ENCODE data around the gene ABLIM2.

Gene ABLIM2

DNA sequence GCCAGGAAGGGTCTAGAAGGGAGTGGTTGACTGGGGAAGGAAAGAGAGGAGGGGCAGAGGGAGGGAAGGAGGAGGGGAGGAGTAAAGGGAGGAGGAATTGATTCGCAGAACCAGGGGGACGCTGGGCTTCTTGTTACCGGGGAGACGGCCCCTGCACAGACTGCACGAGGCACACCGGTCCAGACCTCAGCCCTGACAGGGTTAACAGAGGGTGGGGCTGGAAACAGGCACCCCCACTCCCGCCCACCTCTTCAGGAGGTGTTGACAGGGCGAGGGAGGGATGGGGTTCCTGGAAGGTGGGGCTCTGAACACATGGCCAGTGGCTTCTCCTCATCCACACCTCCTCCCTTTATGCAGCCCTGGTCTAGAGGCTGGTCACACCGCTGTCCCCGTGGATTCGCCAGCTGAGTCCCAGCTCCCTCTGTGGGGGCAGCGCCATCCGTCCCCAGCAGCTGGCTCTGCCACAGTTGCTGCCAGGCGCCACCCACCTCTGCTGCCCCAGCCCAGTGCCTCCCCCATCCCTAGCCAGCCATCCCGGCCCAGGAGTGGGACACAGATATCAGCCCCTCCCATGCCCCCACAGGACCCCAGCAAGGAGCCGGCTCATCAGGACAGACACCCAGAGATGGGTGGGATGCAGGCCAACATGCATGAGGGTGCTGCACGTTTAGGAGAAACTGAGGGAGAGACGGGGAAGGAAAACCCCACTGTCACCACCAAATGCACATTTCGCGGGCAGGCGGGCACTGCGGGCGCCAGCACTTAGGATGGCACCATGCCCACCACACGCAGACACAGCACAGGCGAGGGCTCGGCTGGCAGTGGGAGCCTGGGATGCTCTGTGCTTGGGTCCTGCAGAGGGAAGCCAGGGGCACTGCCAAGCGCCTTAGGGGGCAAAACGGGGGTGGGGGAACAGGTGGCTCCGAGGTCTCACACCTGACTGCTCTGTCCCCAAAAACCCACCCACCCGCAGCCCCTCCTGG lies 87.6 kb downstream of the ABLIM2 start:
- DNase-seq (ENCODE audit: low spot score): no peak

DNA sequence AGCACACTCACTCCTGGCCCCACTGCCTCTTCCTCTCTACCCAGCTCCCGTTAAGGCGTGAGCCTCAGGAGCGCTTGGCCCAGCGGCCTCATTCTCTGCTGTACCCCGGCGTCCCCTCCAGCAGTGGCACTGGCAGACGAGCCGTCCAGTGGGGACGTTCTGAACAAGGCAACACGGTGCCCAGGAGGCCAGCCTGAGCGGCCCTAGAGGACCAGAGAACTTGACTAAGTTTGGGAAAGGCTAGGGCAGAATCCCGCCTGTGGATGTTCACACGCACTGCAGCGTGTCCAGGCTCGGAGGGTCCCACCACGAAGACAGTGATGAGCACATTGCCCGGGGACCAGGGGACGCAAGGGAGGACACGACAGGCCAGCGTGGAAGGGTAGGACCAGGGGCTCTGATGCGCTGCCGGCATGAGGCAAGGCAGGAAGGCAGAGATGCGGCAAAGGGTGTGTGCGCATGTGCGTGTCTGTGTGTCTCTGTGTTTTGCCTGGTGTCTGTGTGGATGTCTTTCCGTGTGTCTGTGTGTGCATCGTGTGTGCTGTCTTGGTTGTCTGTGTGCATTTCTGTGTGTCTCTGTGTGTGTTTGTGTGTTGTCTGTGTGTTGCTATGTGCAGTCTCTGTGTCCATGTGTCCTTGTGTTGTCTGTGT lies 89.4 kb downstream of the ABLIM2 start:
- no peak for DNase-seq (ENCODE audit: low spot score)

DNA sequence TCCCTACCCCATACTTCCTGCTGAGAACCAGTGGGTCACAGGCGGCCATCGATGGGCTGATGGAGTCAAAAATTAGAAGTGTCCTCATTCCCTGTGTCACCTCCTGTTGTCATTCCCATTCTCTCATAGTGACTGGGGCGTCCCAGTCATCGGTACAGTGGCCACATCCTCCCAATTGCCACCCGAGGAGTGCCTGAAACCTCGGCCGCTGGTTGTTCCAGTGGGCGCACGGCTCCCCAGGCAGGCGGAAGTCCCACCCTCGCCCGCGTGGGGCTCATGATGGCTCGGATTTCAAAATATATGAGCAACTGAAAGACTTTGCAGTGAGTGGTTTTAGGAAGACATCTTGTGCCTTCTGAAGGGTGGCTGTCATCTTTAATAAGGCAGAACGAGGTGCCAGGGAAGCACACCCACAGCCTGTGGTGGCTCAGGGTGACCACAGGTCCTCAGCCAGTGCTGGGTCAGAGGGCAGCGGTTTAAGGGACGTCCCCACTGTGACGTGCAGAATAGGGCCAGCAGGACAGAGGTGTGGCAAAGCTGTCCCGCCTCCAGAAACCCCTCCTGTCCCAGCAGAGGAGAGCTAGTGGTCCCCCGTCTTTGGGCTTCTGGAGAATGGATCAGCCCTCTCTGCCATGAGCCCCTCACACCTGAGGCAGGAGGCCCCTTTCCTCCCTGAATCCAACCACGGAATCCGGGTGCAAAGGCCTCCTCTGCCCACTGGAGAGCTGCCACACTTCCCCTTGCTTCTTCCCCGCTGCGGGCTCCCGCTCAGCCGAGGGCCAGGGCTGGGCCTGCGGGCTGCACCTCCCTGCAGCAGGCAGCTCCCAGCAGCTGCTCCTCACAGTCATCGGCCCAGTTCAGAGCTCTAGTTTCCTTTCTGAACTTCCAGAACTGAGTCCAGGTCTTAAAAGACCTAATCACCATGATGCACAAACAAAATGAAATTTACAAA lies 90.4 kb downstream of the ABLIM2 start:
- DNase-seq (ENCODE audit: low spot score): no peak

DNA sequence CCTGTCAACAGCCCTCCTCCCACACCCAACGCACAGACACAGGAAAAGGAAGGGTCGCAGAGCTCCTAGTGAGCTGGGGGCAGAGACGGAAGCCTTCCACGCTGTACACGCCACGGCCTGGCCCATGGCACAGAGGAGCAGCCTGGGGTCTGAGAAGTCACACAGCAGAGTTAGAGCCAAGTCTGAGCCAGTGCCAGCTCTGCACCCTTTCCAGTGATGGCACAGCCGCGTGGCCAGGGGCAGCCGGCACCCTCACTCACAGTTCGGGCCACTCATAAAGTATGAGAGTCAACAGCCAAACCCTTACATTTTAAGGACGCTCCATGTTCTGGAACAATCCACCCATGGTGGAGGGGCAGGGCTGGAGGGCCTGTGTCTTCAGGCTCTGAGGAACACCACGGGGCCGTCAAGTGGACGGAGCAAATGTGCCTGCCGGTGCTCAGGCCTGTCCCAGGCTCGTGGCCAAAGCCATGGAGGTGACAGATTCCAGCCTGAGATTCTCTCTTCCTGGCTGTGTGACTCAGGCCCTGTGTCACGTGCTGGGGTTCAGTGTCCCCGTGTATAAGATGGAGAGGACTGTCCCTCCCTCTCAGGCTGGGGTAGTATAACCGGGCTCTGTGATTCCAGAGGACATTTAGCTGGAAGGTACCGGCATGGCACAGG lies 91.2 kb downstream of the ABLIM2 start:
- DNase-seq (ENCODE audit: low spot score): no peak

DNA sequence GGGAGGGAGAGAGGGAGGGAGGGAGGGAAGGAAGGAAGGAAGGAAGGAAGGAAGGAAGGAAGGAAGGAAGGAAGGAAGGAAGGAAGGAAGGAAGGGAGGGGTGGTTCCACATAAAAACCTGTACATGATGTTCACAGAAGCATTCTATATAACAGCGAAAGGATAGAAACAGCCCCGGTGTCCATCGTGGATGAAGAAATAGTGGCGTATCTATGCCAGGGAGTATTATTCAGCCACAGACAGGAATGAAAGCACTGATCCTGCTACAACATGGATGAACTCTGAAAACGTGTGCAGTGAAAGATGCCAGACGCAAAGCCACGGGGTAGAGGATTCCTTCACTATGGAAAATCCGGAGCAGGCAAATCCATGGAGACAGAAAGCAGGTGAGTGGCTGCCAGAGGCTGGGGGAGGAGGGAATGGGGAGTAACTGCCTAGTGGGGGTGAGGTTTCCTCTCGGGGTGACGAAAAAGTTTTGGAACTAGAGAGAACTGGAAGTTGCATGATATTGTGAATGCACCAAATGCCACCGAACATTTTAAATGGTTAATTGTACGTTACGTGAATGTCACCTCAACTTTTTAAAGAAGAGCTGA lies 92.2 kb downstream of the ABLIM2 start:
- DNase-seq (ENCODE audit: low spot score): no peak

DNA sequence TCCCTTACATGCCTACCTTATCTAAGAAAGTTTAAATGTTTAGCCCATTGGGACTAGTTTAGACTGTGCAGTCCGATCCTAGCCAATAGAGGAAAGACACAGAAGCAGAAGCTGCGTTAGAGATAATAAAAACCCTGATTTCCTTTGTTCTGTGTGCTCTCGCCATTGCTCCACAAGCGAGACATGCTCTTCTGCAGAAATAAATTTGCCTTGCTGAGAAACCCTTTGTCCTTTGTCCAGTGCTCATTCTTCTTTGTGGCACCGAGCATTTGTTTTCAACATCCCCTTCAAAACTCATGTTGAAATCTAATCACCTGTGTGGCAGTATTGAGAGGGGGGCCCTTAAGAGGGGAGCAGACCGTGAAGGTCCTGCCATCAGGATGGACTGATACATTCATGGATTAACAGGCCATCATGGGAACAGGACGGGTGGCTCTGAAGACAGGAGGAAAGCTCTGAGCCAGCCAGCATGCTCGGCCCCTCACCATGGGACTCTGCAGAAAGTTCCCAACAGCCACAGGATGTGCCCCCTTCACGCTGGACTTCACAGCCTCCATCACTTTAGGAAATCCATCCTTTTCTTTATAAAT lies 94.5 kb downstream of the ABLIM2 start:
- DNase-seq (ENCODE audit: low spot score): no peak

DNA sequence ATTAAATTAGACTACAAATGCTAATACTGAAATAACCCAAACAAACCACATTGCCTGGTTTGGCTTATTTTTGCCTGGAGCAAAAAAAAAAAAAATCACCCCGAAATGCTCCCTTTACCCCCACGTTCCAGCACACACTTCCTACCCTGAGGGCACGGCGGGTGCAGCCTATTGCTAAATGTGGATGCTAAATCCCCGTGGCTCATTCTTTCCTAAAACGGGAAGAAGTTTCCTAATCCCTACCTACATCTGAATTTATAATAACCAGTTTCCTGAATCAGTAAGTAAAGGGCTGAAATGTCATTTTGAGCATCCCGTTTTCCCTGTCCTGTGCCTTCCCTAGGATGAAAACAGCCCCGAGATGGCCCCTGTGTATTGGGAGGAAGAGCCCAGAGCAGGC lies 97.0 kb downstream of the ABLIM2 start:
- no peak for DNase-seq (ENCODE audit: low spot score)

DNA sequence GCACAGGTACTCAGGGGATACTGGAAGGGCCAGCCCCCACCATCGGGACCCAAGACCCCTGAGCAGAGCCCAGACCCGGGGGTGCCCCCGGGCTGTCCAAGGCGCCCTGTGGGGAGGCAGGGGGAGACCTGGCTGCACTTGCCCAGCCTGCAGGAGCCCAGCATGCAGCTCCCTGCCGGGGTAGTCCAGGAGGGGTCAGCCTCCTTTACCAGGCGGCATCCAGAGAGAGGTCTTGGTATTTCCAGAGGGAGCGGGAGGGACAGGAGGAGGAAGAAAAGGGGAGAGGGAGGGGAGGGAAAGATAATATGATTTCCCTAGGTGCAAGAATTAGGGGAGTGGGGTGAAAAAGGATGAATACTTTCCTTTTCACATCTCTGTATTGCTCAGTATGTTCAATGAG lies 97.5 kb downstream of the ABLIM2 start:
- DNase-seq (ENCODE audit: low spot score): no peak

DNA sequence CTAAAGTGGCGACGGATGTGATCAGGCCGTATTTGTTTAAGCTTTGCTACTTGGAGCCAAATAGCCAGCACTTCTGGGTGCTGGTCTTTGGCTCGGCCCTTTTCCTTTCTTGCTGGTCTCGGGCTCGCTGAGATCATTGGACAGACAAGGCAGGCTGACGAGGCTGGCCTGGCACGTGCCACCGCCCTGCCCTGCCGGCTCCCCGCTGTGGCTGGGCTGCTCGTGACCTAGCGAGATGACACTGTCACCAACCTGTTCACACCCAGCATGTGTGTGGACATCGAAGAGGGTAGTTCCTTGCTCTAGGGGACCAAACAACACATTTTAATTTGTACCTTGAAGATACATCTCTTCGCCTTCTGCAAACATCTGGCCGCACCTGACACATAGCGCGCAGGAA lies 98.0 kb downstream of the ABLIM2 start:
- DNase-seq (ENCODE audit: low spot score): no peak

DNA sequence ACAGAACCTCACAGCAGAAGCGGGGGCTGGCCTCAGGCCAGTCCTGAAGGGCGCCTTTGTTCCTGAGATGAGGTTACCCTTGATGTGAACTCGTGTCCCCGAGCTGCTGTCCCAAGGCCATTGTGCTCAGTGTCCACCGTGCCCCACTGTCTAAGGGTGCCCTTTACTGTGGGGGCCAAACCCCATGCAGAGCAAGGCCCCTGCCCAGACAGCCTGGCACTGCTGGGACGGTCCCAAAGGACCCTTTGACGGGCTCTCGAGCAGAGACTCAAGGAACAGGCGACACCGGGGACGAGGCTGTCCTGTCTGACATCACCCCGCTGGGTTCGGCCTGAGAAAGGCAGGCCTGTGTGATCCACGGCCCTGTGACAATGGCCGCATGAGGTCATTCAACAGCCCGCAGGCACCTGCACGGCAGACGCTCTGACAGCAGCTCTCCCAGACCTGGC lies 100.6 kb downstream of the ABLIM2 start:
- DNase-seq (ENCODE audit: low spot score): no peak

DNA sequence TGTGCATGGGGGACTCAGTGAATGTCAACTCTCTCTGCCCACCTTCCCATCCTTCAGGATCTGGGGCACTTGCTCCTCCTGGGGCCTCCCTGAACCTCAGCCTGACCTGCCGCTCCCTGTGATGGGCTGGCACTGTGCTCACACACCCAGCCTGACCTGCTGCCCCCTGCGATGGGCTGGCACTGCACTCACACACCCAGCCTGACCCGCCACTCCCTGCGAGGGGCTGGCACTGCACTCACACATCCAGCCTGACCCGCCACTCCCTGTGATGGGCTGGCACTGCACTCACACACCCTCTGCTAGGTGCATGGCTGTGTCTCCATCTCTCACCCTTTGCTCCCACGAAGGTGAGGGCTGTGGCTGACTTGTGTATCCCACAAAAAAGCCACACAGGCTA lies 103.4 kb downstream of the ABLIM2 start:
- DNase-seq (ENCODE audit: low spot score): no peak

DNA sequence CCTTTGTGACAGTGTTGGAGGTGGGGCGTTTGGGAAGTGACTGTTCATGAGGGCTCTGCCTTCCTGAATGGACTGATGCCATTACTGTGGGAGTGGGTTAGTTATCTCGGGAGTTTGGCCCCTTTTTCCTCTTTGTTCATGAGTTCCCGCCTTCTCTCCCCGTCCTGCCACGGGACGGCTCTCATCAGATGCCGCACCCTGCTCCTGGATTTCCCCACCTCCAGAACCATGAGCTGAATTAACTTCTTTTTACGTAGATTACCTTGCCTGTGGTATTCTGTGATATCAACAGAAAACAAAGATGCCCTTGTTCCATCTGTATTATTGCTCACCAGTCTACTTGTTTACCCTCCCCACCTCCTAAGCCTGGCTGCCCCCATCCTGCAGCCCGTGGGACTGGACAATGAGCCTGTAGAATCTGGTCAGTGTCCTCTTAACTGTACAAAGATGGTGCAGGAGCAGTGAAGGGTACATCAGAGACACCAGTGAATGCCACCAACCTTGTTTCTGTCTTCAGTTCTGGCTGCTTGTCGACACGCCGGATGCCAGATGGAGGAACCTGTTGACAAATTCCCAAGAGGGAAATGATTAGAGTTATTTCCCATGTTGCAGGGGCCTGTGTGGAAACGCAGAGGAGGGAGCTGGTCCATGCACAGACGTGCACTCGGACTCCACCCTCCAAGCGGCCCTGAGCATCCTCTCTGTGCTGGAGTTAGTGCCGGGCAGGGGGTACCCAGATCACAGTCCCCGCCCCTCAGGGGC lies 104.7 kb downstream of the ABLIM2 start:
- DNase-seq (ENCODE audit: low spot score): no peak

DNA sequence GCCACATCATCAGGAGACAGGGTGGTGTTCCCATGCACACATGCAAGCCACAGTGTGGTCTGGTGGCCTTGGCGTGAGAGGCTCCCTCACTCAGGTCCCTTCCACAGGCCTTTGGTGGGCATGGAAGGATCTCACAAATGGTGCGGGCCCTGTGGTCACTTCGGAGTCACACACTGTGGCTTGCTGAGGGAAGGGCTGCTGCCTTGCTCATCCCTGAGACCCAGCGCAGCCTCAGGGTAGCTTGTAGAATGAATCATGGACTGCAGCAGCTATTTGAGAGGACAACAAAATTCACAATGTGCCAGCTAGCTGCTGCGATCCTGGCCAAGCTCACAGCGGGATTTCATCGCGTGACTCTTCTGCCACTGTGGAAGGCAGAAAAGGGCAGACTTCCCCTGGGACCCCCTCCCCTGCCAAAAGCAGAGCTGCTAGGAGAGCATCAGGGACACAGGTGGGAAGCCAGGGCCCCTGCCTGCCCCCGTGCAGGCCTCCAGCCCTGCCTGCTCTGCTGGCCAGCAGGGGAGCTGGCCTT lies 106.4 kb downstream of the ABLIM2 start:
- DNase-seq (ENCODE audit: low spot score): no peak

DNA sequence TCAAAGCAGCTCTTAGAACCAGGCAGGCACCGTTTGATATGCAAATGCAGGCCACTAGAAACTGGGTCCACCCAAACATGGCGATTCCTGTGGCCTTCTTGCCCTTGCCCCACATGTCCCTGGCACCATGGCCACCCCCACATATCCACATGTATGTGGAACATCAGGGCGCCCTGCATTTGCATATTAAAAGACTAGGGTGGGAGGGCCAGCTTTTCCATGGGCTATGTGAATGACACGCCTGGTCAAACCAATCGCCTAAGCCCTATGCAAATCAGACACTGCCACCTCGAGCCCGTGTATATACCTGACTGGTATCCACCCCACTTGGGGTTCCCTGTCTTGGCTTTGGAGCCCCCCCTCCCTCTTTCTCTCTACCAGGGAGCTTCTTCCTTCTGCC lies 107.0 kb downstream of the ABLIM2 start:
- DNase-seq (ENCODE audit: low spot score): no peak

DNA sequence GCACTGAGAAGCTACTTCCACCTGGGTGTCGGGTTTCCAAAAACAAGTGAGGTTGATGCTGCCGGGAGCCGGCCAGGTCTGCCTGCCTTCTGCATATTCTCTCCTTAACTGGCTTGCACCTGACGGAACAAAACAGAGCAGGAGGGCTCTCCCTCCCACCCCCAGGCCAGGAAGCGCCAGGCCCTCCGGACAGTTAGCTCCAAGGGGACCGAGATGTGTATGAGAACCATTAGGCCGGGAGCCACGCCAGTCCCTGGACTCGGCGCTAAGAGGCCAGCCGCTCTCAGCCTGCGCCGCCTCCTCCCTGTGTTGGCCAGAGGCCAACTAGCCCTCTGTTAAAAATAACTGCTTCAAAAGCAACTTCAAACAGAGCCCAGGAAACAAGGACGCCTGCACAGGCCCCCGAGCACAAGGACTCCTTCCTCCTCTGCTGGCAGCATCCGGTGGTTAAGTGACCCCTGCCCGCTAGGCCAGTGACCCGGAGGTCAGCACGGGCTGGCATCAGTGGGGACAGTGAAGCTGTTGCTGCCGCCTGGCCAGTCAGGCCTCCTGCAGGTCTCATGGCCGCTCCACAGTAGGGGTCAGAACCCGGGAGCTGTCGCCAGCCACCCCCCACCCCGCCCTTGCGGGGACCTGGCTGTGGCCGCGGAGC lies 107.9 kb downstream of the ABLIM2 start:
- DNase-seq (ENCODE audit: low spot score): peak; percentile 43

DNA sequence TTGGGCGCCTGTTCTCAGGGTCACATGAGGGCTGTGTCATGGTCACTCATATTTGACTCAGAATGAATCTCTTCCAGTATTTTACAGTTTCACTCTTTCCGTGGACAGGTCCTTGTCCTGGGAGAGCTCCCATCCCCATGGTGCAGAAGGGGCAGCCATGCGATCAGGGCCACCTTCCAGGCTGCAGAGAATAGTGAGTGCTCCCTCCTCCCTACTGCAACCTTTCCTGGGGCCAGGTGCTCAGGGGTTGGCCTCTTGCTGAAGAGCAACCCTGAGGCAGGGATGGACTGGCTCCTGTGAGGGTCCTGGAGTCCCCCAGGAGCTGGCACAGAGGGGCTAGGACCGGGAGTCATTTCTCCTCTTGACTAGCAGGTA lies 108.4 kb downstream of the ABLIM2 start:
- no peak for DNase-seq (ENCODE audit: low spot score)

DNA sequence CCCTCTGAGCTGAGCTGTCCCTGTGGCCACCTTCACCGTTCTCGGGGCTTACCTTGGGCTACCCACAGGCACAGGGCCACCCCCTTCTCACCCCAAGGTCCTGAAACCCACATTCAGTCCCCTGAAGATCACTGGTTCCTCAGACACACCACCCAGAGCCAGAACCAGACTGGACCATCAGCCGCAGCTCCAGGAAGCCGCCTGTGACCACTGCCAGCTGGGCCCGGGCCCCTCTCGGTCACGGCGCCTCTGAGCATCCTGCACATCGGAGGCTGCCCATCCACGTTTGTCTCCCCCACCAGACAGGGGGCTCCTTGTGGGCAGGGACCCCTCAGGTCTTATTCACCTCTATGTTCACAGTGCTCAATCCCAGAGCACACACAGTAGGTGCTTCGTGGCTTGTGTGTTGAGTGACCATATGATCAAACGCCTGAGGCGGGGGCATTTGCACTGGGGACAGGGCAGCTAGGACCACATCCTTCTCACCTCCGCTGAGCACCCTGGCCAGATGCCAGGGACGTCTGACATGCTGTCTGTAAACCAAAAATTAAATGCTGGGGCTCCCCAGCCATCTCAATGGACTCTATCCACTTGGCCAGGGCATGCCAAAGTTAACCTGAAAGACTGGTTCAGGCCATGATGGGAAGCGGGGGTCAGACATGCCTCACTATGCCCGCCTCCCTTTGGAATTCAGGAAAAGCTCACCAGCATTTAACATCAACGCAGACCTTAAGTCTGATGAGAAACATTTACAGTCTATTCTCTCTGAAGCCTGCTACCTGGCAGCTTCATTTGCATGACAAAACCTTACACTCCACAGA lies 109.5 kb downstream of the ABLIM2 start:
- no peak for DNase-seq (ENCODE audit: low spot score)

Measured in kidney capillary endothelial cell (primary cell).